ENCODE results near the gene CEACAM19. TPM values are rescaled to one million over a fixed set of nuclear protein-coding genes. Genes with fewer than 3 reads are reported as not detected.
A peak's percentile ranks its signal among the peaks of the same experiment; 100 is the strongest.
"Not testable (repeated sequence)": the region's sequence is repeated elsewhere in the genome, so short reads cannot be mapped to it uniquely, and the experiment has no call there.

Gene CEACAM19
- total and polyA plus RNA-seq, 11 donors, result 1.9 to 12.8 (median 5.1) TPM

GRCh38 chr19:44683434-44684210 is 12.3 kb downstream of the CEACAM19 start:
- Histone ChIP-seq H3K4me1 (peaks cover 0 to 53% (median 6%) of the 10 kb centered on the region in 12 donors), H3K9me3 (no peaks in the 10 kb centered on the region), H3K27ac (peak overlapping the region in 3 of 12 donors; percentile 75 to 86 (median 81)), H3K27me3 (no peaks in the 10 kb centered on the region), H3K4me3 (no peak overlapping the region), H3K36me3 (peaks cover 0 to 13% (median 0%) of the 10 kb centered on the region in 9 donors)
- 76 to 85% (median 80%) methylated on average over 6 to 9 of the region's 9 CpGs for WGBS, 4 donors
- DNase-seq, result peak in 1 of 5 donors; percentile 58
- ATAC-seq, result no peak
- intact Hi-C loops (cut with DNase I), result loop anchor here in 2 of 10 donors (10.0 kb wide), 1 partner anchor 161 kb away; the partner anchor contains the start of gene NECTIN2 (in 2 of the 2)
- TF ChIP-seq CTCF (IDR thresholded peaks at IDR 0.05) (no peak), POLR2A (IDR thresholded peaks at IDR 0.05) (no peak)

- H3K4me3 ChIP-seq, H3K9me3 ChIP-seq, H3K27me3 ChIP-seq, DNase-seq, ATAC-seq: not testable (repeated sequence)
- H3K36me3 ChIP-seq, result peaks cover 0 to 13% (median 0%) of the 10 kb centered on the region in 9 donors
- WGBS, 4 donors, result 86 to 93% (median 87%) methylated on average over 3 of the region's 3 CpGs
- intact Hi-C loops (cut with DNase I), result loop anchor here in 2 of 10 donors (10.0 kb wide), 1 partner anchor 160 kb away; the partner anchor contains the start of gene NECTIN2 (in 2 of the 2)
- H3K4me1 ChIP-seq, result peaks cover 0 to 58% (median 6%) of the 10 kb centered on the region in 12 donors
- H3K27ac ChIP-seq, result peak overlapping the region; percentile 22 to 86 (median 62)
Measured at GRCh38 chr19:44684396-44684795, 13.1 kb downstream of the CEACAM19 start.

- H3K27ac ChIP-seq, result peak overlapping the region; percentile 22 to 86 (median 62)
Measured at GRCh38 chr19:44684892-44685863, 13.9 kb downstream of the CEACAM19 start.

More at GRCh38 chr19:44684892-44685863, 13.9 kb downstream of the CEACAM19 start:
- Histone ChIP-seq H3K4me1 (peaks cover 0 to 59% (median 6%) of the 10 kb centered on the region in 12 donors), H3K27me3 (no peaks in the 10 kb centered on the region), H3K36me3 (peaks cover 0 to 13% (median 0%) of the 10 kb centered on the region in 9 donors), H3K9me3 (no peaks in the 10 kb centered on the region), H3K4me3 (peak overlapping the region in 1 of 12 donors; percentile 7)
- 47 to 49% (median 48%) methylated on average over 25 of the region's 25 CpGs for WGBS, 4 donors
- intact Hi-C loops (cut with DNase I), result loop anchor here in 6 of 10 donors (5.0 to 10.0 kb wide), 4 partner anchors 37 to 162 kb away; partner anchors contain the start of gene NECTIN2 (in 3 of the 6)
- TF ChIP-seq CTCF (IDR thresholded peaks at IDR 0.05), result no peak
- peak in 3 of 5 donors; percentile 43 to 67 (median 67) for DNase-seq
- ATAC-seq, result peak; percentile 48 to 87 (median 69)

Measured in heart left ventricle (tissue), 16 donors.